Fibroblast of lung (primary cell): ENCODE data around the gene NEK7.

Experiments used
- EZH2 ChIP-seq: IDR thresholded peaks from 2 replicates; pipeline ENCODE4 v1.5.1; 2012; ENCODE audit warnings: low read length, control low read depth, mild to moderate bottlenecking; ENCODE audit errors: missing control alignments
- TF ChIP-seq, protein P1 (sequence below), 2 donors: IDR thresholded peaks in 1 of 2; conservative IDR thresholded peaks in 1 of 2; 1 replicate in 1 of 2; 2 replicates in 1 of 2; pipeline ENCODE4 v1.5.1; 2011 to 2012; ENCODE audit warnings: low read length in 2 of 2, control low read depth in 1 of 2, inconsistent platforms in 1 of 2, low read depth in 1 of 2, mild to moderate bottlenecking in 1 of 2

DNA sequence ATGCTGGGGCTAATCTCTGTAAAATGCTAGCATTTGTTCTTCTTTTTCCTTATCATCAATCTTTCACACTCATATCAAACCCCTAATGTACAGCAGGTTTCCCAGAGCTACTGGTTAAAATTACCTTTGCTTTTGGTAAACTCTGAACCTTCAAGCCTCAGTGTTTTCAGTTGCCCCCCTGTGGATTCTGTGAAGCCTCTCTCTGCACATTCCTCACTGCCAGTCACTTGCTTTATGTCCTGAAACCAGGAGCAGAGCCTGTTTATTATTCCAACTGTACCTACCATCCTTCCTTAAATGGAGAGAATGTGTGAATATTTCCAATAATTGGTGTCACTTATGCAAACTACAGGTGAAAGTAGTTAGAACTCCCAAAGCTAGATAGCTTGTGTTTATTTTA is 134.2 kb downstream of the NEK7 start:
- TF ChIP-seq, protein P1, sequence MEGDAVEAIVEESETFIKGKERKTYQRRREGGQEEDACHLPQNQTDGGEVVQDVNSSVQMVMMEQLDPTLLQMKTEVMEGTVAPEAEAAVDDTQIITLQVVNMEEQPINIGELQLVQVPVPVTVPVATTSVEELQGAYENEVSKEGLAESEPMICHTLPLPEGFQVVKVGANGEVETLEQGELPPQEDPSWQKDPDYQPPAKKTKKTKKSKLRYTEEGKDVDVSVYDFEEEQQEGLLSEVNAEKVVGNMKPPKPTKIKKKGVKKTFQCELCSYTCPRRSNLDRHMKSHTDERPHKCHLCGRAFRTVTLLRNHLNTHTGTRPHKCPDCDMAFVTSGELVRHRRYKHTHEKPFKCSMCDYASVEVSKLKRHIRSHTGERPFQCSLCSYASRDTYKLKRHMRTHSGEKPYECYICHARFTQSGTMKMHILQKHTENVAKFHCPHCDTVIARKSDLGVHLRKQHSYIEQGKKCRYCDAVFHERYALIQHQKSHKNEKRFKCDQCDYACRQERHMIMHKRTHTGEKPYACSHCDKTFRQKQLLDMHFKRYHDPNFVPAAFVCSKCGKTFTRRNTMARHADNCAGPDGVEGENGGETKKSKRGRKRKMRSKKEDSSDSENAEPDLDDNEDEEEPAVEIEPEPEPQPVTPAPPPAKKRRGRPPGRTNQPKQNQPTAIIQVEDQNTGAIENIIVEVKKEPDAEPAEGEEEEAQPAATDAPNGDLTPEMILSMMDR (conservative IDR thresholded peaks at IDR 0.05 in 1 of 2, IDR thresholded peaks at IDR 0.05 in 1 of 2; ENCODE audit: low read depth in 1 of 2, low read length in 2 of 2), result no peak
- no peak for TF ChIP-seq EZH2
